Hematopoietic multipotent progenitor cell treated with erythropoietin and hydrocortisone succinate and interleukin-3 and kit ligand, for 4 days (in vitro differentiated cells): ENCODE results near the gene TOMM5.
"Not testable (repeated sequence)": the region's sequence is repeated elsewhere in the genome, so short reads cannot be mapped to it uniquely, and the experiment has no call there.

ENCODE experiments used
- DNase-seq: peaks from one replicate; pipeline ENCODE4 v3.0.0-alpha.2; 2015

TOMM5 gene

DNA sequence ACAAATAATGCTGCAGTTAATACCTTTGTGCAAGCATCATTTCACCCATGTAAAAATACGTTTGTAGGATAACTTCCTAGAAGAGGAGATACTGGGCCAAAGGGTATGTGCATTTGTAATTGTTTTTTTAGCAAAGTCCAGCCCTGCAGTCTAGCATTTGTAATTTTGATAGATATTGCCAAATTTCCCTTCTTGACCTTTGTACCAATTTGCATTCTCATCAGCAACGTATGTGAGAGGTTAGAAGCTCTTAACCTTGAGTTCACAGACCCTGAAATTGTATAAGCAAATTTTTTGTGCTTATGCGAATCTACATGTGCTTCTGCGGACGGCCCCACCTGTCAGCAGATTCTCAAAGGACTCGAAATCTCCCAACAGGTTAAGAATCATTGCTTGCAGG, 18.6 kb upstream of the TOMM5 start:
- DNase-seq = no peak

DNA sequence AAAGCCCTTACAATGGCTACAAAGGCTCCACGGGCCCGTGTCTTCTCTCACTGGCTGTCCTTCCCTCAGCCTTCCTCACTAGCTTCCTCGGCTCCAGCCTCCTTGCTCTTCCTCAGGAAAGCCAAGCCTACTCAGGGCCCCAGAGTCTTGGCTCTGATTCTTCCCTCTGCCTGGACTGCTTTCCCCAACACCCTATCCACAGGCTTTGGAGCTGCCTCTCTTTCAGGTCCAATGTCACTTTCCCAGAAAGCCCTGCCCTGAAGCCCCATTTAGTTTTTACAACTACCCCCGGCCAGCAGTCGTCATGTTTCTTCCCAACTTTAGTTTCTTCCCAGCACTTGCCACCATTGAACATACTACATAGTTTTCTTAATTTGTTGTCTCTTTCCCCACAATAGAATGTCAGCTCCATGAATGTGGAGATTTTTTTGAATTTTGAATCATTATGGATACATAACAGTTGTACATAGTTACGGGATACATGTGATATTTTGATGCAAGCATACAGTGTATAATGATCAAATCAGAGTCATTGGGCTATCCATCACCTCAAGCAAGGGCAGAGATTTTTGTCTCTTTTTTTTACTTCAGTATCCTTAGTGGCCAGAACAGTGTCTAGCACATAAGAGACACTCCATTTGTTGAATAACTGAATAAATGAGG, 17.5 kb upstream of the TOMM5 start:
- DNase-seq = no peak

DNA sequence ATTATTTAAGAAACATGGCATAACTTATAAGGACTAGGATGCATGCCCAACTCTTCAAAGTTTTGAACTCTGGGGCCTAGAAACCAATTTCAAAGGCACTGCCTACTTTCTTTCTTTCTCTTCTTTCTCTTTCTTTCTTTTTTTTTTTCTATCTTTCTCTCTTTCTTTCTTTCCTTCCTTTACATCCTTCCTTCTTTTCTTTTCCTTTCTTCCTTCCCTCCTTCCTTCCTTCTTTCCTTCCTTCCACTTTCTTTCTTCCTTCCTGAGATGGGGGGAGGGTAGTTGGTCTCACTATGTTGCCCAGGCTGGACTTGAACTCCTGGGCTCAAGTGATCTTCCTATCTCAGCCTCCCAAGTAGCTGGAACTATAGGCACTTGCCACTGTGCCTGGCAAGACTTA, 15.9 kb upstream of the TOMM5 start:
- no peak for DNase-seq

DNA sequence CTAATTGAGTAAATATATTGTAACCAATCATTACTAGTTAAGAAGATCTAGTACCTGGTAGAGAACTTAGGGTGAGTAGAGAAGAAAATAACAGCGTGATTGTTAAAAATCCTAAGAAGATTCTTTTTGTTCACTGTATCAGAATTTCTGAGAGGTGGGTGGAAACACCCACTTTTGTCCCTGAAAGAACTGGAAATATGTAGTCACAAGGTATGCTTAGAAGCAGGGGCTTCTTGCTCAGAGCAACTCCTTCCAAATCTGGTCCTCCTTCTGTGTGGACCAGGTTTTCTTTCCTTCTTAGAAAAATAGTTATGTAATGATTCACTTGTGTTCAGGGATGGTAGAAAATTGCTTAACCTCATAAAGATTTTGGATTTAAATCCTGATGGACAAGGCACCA, 11.9 kb upstream of the TOMM5 start:
- no peak for DNase-seq

DNA sequence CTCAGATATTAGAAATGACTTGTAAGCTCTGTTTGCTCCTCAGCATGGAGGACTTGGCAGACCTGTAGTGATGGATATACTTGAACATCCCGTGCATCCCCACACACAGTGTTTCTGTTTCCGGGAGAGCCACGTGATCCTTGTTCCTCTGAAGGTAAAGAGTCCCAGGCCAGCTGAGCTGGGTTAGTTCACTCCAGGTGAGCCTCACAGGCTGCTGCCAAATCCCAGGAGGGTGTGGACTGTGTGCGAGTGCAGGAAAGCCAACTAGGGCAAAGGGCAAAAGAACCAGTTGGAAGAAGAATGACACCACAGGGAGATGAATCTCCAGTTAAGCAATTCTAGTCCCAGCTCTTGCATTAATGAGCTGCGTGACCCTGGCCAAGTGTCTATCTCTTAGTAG, 10.4 kb upstream of the TOMM5 start:
- DNase-seq = no peak

DNA sequence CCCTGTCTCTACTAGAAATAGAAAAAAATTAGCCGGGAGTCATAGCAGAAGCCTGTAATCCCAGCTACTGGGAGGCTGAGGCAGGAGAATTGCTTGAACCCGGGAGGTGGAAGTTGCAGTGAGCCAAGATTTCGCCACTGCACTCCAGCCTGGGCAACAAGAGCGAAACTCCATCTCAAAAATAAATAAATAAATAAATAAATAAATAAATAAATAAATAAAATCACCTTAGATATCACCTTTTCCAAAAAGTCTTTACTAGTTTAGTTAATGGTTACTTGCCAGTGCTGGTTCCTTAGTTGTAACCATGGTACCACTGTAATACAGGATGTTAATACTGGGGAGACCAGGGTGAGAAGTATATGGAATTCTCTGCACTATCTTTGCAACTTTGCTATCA, 9.7 kb upstream of the TOMM5 start:
- not testable (repeated sequence) for DNase-seq

DNA sequence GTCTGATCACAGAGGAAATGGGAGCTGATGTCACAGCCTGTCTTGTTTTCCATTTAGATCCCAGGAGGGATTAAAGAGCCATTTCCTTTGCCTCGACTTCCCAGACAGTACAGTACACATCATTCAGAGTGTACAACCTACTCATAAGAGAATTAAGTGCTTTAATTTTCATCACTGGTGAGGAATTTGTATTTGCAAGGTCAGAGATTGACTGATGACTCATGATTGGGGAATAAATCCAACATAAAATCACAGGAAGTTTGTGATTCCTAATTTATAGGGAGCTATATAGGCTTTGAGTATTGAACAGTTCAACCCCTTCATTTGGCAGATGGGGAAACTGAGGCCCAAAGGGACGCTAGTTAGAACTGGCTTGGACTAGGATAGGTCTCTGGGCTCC, 4.1 kb upstream of the TOMM5 start:
- DNase-seq = no peak

DNA sequence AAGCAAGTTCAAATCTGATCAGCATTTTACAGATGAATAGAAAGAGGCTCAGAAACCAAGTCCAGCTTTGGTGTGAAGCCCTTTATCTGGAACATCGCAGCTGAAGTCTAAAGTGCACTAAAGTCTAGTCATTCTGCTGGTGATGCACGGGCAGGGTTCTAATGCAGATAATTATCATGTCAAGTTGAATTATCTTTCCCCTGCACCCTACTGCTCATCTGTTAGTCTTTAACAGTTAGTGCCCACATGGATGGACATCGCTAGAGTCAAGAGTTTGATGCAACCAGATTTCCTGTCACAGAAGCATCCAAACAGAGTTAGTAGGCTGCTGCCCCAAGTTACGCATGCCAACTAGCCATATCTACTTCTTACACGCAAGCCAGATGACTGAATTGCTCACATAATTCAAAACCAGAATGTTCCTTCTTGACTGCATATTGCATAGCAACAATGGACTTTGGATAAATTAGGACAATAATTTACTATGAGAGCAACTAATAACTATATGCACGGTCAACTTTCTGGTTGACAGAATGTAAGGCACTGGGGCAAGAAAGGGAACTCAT, 1.6 kb upstream of the TOMM5 start:
- peak; percentile 69 for DNase-seq

DNA sequence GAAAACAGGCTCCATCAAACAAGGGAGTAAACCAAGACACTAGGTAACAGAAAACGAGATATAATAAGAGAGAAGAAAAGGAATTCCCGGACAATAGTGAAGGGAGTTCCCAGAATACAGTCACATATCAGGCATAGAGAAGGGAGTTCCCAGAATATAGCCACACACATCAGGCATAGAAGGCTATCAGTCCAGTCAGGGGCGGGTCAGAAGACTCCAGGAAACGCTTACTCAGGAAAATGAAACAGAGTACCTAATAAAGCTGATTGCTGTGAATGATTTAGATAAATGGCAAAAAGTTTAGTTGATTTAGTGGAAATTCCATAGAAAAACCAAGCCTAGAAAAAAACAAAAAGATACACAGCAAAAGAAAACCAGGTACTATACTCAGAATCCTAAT, 4.9 kb downstream of the TOMM5 start:
- no peak for DNase-seq

DNA sequence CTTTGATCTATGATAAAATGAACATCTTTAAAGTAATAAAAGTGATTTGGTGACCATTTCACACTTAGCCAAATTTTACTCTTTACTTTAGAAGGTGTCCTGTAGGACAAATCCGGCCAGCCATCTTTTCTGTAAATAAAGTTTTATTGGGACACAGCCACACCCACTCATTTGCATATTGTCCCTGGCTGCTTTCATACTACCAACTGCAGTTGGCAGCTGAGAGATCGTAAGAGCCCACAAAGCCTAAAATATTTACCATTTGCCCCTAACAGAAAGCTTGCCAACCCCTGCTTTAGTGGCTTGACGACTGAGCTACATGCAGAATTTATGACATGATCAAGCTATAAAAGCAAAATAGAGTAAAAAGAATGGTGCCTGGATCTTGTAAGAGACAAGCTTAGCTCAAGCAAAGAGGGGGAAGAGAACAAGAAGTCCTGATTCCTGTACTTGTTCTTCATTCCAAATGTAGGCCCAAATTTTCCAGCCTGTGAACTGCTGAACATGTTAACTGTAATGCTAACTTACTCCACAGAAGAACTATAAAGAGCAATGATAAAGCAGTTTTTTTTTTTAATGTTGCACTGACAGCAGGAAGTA, 8.8 kb downstream of the TOMM5 start:
- DNase-seq = no peak

DNA sequence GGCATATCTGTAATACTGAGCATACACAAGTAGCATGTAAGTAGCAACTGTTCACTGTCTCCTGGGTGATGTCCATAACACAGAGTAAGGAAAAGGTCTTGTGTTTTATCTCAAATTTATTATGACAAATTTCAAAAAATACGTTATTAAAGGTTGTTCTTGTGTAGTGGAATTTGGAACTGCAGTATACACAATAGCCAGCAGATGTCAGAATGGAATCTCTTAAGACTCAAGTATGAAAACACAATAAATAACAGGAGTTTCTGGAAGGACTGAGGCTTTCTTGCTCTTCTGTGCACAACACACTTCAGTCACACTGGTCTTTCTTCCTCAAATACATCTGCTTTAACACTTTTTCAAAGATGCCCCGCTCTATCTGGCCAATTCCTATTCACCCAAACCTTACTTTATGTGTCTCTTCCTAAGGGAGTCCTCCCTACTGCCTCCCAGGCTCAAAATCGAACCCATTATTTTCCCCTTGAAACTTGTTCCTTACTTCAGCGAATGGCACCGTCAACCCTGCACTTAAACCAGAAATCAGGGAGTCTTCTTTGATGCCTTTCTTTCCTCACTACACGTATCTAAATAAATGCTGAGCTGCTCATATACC, 9.7 kb downstream of the TOMM5 start:
- DNase-seq = peak; percentile 85

DNA sequence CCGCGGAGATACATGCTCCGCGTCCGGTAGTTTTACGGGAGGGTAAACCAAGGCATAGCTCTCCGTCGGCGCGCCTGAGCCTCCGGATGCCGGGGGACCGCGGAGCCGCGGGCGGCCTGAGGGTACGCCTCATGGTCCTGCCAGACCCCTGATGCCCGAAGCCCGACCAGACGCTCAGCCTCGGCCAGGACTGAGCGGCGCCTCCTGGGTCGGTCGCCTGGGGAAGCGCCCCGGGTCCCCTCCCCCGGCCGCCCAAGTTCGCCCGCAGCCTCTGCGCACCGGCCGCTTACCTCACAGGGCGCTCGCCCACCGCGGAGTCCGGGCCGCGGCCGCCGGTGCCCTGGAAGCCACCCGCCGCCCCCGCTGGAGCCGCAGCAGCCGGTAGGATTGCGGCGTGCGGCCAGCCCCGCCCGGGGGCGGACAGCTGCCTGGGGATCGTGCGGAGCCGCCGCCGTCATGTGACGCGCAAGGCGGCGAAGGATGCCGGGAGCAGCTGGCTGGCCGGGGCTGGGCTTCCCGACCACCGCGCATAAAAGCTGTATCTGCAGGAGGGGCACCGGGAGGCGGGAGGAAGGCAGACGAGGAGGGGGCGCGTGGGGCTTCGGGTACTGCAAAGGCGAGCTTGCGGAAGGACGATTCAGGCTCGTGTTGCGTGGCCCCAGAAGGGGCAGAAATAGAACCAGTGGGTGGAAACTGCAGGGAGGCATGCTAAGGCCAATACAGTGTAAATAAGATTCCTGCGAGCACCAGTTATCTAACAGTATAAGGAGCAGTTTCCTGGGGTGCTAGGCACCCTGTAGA, 16.3 kb downstream of the TOMM5 start, which contains the start of gene FBXO10:
TSS of gene FBXO10 (minus strand) at position 460 of the 801 bp plus-strand sequence. CDS start 34,612 bp downstream, outside the sequence.
- DNase-seq = peak; percentile 73

DNA sequence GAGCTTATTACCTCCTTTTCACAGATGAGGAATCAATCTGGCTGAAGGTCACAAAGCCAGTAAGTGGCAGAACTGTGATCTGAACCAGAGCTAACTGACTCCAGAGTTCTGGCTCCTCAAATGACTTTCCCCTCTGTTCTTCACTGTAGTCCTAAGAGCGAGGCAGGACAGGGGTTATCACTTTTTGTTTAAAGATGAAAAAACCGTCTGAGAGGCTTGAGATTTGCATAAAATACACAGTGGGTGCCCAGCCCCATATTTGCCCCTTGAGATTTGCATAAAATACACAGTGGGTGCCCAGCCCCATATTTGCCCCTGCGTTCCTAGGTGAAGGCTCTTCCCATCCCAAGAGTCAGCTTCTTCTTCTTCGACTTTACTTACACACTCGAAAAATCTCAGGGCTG, 16.9 kb downstream of the TOMM5 start:
- DNase-seq = no peak

DNA sequence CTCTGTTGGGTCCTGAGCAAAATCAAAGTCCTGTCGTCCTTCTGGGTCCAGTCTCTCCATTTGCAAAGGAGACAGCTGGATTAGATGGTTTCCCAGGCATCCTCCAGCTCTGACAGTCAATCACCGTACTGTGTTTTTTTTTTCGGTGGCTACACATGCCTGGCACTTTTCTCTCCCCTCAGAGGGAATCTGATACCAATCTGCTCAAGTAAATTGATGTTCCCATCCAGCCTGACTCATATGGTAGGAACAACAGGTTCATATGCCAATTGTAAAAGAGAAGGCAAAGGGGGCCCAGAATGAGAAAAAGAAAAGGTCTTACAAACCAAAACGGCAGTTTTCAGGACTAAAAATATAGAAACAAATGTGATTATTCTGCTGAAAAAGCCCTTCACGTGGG, 17.4 kb downstream of the TOMM5 start:
- DNase-seq = no peak

DNA sequence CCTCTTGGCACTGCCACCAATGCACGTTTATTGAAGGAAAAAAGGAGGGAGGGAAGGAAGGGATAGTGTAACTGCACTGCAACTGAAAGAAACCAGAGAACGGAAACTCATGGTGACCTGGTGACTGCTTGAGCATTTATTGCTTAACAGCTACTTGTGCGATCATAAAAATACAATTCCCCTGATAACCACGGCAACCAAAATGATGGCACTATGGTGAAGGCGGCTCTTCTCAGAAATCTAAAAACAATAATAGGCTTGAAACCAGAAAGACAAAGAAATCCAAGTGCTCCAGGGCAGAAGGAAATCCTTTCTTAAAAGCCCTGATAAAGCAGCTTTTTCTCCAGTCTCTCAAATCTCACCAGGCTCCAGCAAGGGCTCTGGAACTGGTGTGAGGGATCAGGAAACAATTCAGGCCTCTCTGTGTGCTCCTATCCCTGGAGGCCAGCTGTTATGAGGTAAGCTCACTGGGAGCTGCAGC, 18.1 kb downstream of the TOMM5 start:
- DNase-seq = no peak

DNA sequence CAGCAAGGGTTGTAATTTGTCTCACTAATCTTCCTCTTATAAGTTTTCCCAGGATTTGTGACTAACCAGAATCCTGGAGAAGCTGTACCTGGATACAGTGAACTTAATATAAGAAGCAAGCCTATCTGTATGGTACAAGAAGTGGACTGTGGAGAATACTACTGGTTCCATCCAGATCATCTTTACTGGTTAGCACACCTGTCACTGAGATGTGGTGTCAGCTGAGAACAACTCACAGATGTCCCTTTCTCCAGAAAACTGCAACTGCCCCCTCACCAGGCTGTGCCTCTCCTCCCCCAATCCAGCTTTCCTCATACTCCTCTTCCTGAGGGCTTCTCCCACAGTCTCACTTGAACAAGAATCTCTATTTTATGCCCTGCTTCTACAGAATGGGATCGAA, 21.1 kb downstream of the TOMM5 start:
- DNase-seq = no peak

DNA sequence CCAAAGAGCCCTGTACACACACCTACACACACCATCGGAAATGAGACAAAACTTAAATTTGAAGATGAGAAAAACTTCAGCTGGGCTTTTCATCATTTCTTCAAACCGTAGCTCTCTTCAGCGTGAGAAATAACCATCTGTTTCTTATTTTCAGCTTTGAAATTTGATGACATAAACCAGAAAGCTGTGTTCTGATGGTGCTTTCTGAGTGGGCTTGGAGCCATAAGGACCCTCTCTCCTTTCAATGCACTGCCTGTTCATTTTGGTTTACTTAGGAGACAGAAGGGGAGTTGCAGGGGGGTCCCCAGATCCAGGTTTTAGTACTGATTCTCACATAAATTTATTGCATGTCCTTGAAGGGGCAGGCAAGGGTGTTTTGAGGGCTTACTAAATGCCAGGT, 25.7 kb downstream of the TOMM5 start:
- no peak for DNase-seq

DNA sequence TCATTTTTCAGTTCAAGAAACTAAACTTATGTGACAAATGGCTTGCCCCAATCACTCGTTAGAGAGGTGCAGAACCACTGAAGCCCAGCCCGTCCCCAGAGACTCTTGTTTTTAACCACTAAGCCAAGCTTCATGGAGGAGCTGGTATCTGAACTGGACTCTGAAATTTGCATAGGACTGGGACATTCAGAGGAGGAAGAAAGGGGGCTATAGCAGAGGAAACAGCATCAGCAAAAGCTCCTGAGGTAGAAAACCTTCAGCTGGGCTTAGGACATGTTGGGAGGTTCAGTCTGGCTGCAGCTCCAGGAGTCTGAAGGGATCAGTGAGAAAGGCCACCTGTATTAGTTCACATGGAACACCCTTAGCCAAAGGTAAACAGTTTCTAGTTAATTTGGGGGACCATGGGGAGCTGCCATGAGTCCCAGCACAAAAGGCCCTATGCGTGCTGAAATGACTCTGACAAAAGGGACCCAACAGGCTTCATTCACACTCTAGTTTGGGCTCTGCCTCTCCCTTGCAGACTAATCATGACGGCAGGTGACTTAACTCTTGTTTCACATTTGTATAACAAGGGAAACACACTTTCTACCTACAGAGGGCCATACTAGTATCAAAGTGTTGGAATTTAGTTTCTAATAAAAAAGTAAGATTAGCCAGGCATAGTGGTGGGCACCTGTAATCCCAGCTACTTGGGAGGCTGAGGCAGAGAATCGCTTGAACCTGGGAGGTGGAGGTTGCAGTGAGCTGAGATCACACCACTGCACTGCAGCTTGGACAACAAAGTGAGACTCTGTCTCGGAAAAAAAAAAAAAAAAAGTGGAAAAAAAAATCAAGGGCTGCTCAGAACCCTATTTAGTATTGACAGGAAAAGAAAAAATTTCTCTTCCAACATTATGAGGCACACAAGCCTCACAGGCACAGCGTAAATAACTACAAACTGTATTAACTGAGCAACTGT, 26.5 kb downstream of the TOMM5 start:
- DNase-seq = no peak

DNA sequence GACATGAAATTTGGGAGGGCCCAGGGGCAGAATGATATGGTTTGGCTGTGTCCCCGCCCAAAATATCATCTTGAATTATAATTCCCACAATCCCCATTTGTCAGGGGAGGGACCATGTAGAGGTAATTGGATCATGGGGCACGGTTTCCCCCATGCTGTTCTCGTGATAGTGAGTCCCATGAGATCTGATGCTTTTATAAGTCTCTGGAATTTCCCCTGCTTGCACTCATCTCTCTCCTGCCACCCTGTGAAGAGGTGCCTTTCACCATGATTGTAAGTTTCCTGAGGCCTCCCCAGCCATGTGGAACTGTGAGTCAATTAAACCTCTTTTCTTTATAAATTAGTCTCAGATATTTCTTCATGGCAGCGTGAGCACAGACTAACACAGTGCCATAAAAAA, 27.5 kb downstream of the TOMM5 start:
- no peak for DNase-seq

DNA sequence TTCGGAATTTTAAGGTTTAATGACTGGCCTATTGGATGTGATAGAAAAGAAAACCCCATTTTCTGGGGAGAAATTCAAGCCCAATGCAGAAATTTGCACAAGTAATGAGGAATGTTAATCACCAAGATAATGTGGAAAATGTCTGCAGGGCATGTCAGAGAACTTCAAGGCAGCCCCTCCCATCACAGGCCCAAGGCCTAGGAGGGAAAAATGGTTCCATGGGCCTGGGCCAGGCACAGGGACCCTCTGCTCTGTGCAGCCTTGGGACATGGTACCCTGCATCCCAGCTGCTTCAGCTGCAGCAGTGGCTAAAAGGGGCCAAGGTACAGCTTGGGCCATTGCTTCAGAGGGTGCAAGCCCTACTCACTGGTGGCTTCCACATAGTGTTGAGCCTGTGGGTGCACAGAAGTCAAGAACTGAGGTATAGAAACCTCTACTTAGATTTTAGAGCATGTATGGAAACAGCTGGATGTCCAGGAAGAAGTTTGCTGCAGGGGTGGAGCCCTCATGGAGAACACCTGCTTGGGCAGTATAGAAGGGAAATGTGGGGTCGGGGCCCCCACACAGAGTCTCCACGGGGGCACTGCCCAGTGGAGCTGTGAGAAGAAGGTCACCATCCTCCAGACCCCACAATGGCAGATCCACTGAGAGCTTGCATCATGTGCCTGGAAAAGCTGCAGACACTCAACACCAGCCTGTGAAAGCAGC, 28.4 kb downstream of the TOMM5 start:
- no peak for DNase-seq

DNA sequence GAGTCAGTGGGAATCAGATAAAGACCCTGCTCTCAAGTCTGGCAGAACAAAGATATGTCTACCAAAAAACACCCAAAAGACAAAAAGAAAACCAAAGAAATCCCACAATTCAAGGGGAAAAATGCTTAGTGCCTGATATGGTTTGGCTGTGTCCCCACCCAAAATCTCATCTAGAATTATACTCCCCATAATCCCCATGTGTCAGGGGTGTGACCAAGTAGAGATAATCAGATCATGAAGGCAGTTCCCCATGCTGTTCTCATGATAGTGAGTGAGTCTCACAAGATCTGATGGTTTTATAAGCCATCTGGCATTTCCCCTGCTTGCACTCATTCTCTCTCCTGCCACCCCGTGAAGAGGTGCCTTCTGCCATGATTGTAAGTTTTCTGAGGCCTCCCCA, 29.6 kb downstream of the TOMM5 start:
- DNase-seq = peak; percentile 78
